ACC112 (cell line): Measurements from ENCODE around the gene FGD5.

Experiments
- H2AFZ ChIP-seq: fragments of 200-600 bp; sonication (generic); one replicate; pipeline ENCODE4 v1.6.0; 2017; ENCODE audit warnings: antibody characterized with exemption, low read length; ENCODE audit not compliant: unreplicated experiment
- H3K27ac ChIP-seq: fragments of 200-600 bp; sonication (generic); 2 replicates; pipeline ENCODE4 v1.5.1; 2014; ENCODE audit warnings: low read depth, mild to moderate bottlenecking, antibody characterized with exemption, low read length, moderate library complexity
- H3K27me3 ChIP-seq: fragments of 200-600 bp; sonication (generic); 2 replicates; pipeline ENCODE4 v1.6.1; 2014; ENCODE audit warnings: mild to moderate bottlenecking, antibody characterized with exemption, low read length, moderate library complexity, mixed read lengths; ENCODE audit not compliant: insufficient read depth
- H3K36me3 ChIP-seq: fragments of 200-600 bp; sonication (generic); 2 replicates; pipeline ENCODE4 v1.6.1; 2016; ENCODE audit warnings: mild to moderate bottlenecking, antibody characterized with exemption, low read length, moderate library complexity, mixed read lengths; ENCODE audit not compliant: insufficient read depth
- H3K4me1 ChIP-seq: fragments of 200-600 bp; sonication (generic); one replicate; pipeline ENCODE4 v1.6.1; 2016; ENCODE audit warnings: low read length, mixed read lengths; ENCODE audit not compliant: insufficient read depth, unreplicated experiment, control insufficient read depth
- H3K4me3 ChIP-seq: fragments of 200-600 bp; sonication (generic); 2 replicates; pipeline ENCODE4 v1.5.1; 2014; ENCODE audit warnings: mild to moderate bottlenecking, low read depth, low read length
- H3K79me2 ChIP-seq: fragments of 200-600 bp; sonication (generic); one replicate; pipeline ENCODE4 v1.6.0; 2016; ENCODE audit warnings: low read length; ENCODE audit not compliant: control insufficient read depth, unreplicated experiment, insufficient read depth

The FGD5 gene

DNA sequence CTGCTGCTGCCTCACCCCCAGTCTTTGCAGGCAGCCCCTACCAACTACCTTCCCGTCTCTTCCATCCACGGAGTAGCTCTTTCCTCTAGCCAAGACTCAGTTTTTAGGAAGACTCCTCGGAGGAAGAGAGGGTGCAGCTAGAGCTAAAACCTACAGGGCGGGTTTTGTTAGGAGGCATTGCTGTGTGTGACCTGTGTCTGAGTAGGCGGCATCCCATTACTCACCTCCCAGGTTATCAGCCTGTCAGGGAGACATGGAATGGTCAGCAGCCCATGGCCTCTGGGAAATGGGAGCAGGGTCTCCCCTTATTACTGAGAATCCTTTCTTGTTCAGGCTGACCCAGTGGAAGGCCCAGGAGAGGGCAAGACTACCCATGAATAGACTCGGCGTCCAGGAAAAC is 43.8 kb upstream of the FGD5 start:
- Histone ChIP-seq H2AFZ (no peak overlapping the region), H3K27ac (no peak overlapping the region), H3K79me2 (no peaks in the 10 kb centered on the region), H3K36me3 (no peaks in the 10 kb centered on the region), H3K27me3 (peaks cover 19% of the 10 kb centered on the region; the same call in 1 of the 2 replicates), H3K4me1 (no peaks in the 10 kb centered on the region), H3K4me3 (no peak overlapping the region)

DNA sequence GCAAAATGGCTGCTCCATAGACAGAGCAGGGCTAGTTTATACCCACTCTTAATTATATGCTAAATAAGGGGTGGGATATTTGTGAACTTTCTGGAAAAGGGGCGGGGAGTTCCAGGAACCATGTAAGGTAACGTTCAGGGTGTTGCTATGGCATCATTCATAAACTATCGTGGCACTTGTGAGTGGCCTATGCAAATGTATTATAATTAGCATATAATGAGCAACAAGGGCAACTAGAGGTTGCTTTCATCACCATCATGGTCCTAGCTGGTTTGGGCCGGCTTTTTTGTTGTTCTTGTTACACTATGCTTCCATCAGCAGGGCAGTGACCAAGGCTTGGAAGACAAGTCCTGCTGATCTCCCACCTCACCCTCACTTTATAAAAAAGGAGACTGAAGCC is 43.2 kb upstream of the FGD5 start:
- H3K4me3 ChIP-seq, result no peak overlapping the region

DNA sequence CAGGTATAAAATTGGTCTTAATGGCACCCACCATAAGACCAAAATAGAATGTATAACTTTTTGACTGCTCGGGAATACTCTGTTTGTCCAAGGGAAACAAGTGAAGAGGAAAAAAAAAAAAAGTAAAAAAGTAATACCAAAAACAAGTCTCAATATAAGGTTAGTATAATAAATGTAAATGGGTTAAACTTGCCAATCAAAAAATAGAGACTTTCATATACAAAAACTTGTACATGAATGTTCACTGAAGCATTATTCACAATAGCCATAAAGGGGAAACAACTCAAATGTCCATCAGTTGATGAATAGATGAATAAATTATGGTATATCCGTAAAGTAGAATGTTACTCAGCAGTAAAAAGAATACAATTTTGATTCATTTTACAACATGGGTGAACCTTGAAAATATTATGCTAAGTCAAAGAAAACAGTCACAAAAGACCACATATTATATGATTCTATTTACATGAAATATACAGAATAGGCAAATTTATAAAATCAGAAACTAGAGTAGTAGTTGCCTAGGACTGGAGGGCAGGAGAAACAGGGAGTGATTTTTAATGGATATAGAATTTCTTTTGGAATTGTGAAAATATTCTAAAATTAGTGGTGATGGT is 39.6 kb upstream of the FGD5 start:
- Histone ChIP-seq H3K36me3 (no peaks in the 10 kb centered on the region), H3K4me3 (no peak overlapping the region), H3K27ac (no peak overlapping the region), H3K4me1 (no peaks in the 10 kb centered on the region), H3K27me3 (peaks cover 19% of the 10 kb centered on the region; the same call in 1 of the 2 replicates), H3K79me2 (no peaks in the 10 kb centered on the region), H2AFZ (no peak overlapping the region)

More for the DNA sequence above, 43.2 kb upstream of the FGD5 start:
- Histone ChIP-seq H3K27me3 (peaks cover 19% of the 10 kb centered on the region; the same call in 1 of the 2 replicates), H3K79me2 (no peaks in the 10 kb centered on the region), H3K4me1 (no peaks in the 10 kb centered on the region), H3K36me3 (no peaks in the 10 kb centered on the region), H3K27ac (no peak overlapping the region), H2AFZ (no peak overlapping the region)

DNA sequence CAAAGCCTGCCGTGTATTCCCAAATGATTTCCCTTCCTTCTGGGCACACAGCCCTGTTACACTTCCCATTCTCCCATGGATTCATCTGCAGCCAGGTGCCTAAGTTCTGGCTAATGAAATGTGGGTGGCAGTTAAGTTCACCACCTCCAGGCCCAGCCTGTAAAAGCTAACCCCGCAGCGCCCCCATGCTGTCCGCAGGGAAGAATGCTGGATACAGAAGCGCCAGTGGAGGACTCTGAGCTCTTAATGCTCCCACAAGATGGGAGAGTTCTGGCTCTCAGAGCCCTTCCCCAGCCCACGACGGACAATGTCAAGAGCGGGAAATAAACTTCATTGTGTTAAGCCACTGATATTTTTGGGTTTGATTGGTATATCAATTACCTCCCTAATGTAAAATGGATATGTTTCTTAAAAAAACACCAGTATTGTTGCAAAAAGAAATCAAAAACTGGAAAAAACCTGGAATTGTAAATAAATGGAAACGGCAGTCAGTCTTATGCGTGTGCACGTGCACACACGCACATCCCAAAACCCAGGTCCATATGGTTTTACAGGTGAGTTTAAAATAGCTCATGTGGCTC is 37.7 kb upstream of the FGD5 start:
- Histone ChIP-seq H3K79me2 (no peaks in the 10 kb centered on the region), H3K36me3 (no peaks in the 10 kb centered on the region), H3K4me3 (no peak overlapping the region), H3K27me3 (peaks cover 27% of the 10 kb centered on the region), H3K27ac (no peak overlapping the region), H3K4me1 (no peaks in the 10 kb centered on the region), H2AFZ (no peak overlapping the region)

DNA sequence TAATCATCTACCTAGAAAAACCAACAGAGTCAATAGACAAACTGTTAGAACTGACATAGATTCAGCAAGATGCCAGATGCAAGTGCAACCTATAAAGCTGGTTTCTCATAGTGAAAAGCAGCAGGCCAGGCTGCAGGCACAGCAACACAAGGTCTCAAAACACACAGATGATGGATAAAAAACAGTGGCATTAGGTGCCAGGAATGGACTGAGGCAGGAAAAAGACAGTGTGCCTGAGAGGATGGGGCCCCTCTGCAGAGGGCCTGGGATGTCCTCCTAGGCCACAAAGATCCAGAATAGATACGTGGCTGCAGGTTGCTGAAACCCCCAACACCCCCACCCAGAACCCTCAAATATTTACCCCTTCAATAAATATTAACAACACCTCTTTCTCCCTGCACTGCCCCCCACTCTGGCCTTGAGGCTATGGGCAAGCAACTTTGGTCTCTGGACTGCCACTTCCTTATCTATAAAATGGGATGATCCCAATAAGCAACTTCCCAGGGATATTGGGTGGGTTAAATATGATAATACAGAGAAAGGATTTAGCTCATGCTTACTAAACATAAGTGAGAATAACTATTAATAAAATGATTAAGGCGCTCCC is 35.2 kb upstream of the FGD5 start:
- no peak overlapping the region for H3K4me3 ChIP-seq

DNA sequence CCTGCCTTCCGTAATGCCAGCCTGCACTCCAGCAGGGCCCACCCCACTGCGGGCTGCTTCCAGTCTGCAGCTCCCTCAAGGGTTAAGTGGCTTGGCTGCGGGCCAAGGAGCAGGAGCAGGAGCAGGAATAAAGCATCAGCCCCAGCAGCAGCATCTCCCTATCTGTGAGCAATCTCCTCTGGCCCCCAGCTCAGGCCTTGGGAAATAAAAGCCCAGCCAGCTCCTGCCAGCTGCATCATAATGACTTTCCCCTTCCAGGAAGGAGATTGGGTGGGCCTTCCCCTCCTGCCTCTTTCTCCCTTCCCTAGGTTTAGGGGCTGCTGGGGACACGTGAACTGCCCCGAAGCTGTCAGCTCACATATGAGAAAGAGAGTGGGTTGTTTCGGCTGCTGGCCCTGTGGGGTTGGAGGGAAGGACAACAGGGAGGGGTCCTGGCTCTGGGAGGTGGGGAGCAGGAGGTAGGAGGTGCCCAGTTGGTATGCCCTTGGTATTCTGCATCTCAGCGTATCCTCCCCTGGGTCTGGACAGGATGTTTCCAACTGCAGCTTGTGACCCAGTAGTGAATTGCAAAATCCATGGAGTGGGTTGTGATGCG is 34.6 kb upstream of the FGD5 start:
- Histone ChIP-seq H3K36me3 (no peaks in the 10 kb centered on the region), H3K4me1 (no peaks in the 10 kb centered on the region), H3K27me3 (peaks cover 43% of the 10 kb centered on the region), H3K79me2 (no peaks in the 10 kb centered on the region), H3K27ac (no peak overlapping the region), H2AFZ (no peak overlapping the region), H3K4me3 (no peak overlapping the region)

More for the DNA sequence above, 35.2 kb upstream of the FGD5 start:
- no peaks in the 10 kb centered on the region for H3K4me1 ChIP-seq
- no peak overlapping the region for H3K27ac ChIP-seq
- H3K36me3 ChIP-seq, result no peaks in the 10 kb centered on the region
- peaks cover 37% of the 10 kb centered on the region for H3K27me3 ChIP-seq
- H3K79me2 ChIP-seq, result no peaks in the 10 kb centered on the region
- no peak overlapping the region for H2AFZ ChIP-seq

DNA sequence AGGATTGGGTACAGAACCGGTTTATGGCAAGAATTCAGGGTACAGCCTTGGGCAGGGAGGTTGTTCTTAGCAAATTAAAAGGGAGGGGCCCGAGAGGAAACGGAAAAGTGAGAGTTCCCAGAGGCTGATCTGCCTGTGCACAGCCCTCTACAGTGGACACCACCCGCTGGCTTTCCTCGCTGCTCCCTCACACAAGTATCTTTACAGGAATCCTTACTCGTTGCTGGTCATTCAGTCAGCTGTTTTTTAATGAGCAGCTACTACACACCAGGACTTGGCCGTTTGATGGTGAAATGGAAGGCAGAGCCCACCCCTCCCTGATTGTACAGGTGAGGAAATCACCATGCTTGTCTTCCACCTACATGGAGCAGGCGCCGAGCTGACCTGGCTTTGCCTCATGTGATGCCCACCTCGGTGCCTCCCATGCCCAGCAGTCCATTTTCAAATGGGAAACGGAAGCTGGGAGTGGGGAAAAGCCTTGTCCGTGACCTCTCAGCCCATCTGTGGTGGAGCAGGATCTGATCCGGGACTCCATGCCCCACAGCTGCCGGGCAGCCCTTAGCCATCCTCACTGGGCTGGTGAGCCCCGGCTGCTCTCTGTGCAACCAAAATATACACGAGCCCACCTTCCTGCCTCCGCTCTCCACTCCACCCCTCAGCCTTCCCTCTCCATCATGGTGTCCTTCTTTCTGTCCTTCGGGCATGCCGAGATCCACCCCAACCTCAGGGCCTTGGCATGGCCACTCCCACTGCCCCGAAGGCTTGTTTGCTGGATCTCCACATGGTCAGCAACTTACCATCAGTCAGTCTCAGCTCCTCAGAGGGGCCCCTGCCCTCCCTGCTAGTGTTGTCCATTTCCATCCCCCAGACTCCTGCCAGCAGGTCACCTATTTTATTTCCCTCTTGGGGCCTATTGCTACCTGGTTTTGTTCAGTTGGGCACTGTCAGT is 33.3 kb upstream of the FGD5 start:
- no peak overlapping the region for H3K4me3 ChIP-seq

DNA sequence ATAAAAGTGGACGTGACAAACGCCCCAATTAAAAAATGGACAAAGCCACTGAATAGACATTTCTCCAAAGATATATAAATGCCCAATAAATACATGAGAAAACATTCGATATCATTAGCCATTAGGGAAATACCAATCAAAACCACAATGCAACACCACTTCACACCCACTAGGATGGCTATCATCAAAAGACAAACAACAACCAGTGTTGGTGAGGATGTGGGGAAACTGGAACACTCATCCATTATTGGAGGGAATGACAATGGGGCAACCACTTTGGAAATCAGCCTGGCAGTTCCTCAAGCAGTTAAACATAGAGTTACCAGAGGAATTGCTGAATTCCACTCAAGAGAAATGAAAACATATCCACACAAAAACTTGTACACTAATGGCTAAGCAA is 32.4 kb upstream of the FGD5 start:
- H3K79me2 ChIP-seq, result no peaks in the 10 kb centered on the region
- H2AFZ ChIP-seq, result no peak overlapping the region
- H3K27me3 ChIP-seq, result peaks cover 57% of the 10 kb centered on the region
- H3K36me3 ChIP-seq, result no peaks in the 10 kb centered on the region
- no peak overlapping the region for H3K27ac ChIP-seq
- H3K4me1 ChIP-seq, result no peaks in the 10 kb centered on the region
- no peak overlapping the region for H3K4me3 ChIP-seq

More for the DNA sequence above, 33.3 kb upstream of the FGD5 start:
- Histone ChIP-seq H2AFZ (no peak overlapping the region), H3K79me2 (no peaks in the 10 kb centered on the region), H3K4me1 (no peaks in the 10 kb centered on the region), H3K36me3 (no peaks in the 10 kb centered on the region), H3K27me3 (peaks cover 52% of the 10 kb centered on the region), H3K27ac (no peak overlapping the region)

DNA sequence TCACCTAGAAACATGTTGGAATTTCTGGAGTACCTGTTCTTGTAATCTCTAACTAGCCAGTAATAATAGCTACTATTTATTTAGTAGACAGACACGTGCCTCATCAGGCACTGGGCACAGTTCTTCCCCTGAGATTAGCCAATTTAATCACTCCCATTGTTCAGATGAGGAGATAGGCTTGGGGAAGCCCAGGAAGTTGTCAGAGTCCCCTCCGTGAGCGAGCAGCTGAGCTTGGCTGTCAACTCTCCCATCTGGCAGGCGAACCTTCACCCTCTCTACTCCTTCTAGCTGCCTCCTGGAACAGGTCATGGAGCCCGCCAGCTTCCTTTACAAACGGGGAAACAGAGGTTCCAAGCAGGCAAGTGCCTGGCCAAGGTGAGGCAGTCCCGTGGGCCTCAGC is 31.1 kb upstream of the FGD5 start:
- Histone ChIP-seq H2AFZ (no peak overlapping the region), H3K27ac (no peak overlapping the region)

DNA sequence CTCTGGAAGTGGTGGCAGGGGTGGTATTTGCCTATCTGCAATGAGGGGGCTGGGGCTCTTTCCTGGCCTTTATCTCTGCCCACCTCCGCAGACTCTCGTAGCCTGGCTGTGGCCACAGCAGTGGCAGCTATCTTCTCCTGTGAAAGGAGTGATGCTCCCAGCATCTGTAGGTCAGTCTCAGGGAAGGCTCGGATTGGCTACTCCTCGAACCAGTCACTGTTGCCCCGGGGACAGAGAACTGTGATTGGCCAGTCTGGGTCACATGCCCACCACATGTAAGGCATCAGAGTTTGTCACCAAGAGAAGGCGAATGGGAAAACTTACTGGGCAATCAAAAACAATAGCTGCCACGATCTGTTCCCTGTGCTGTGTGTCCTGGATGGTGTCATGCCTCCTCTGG is 30.1 kb upstream of the FGD5 start:
- H3K27me3 ChIP-seq, result peaks cover 70% of the 10 kb centered on the region
- H3K36me3 ChIP-seq, result no peaks in the 10 kb centered on the region
- no peak overlapping the region for H3K4me3 ChIP-seq
- H3K27ac ChIP-seq, result no peak overlapping the region
- no peaks in the 10 kb centered on the region for H3K4me1 ChIP-seq
- no peaks in the 10 kb centered on the region for H3K79me2 ChIP-seq
- no peak overlapping the region for H2AFZ ChIP-seq

More for the DNA sequence above, 31.1 kb upstream of the FGD5 start:
- H3K79me2 ChIP-seq, result no peaks in the 10 kb centered on the region
- H3K36me3 ChIP-seq, result no peaks in the 10 kb centered on the region
- peaks cover 61% of the 10 kb centered on the region for H3K27me3 ChIP-seq
- H3K4me1 ChIP-seq, result no peaks in the 10 kb centered on the region
- H3K4me3 ChIP-seq, result no peak overlapping the region
